ELR (cell line): ENCODE measurements around the gene CGGBP1.
"Not testable (repeated sequence)": the region's sequence is repeated elsewhere in the genome, so short reads cannot be mapped to it uniquely, and the experiment has no call there.

Experiments used
- DNase-seq: peaks from one replicate; pipeline ENCODE4 v3.0.0-alpha.2; 2015; ENCODE audit warnings: low read depth

CGGBP1 gene

GRCh38 chr3:88034491-88035275, 24.1 kb downstream of the CGGBP1 start:
- DNase-seq = no peak

GRCh38 chr3:88033808-88034207, 25.0 kb downstream of the CGGBP1 start:
- DNase-seq = no peak

- no peak for DNase-seq
Measured at GRCh38 chr3:88033079-88033478, 25.7 kb downstream of the CGGBP1 start.

GRCh38 chr3:88032245-88032644, 26.6 kb downstream of the CGGBP1 start:
- peak; percentile 12 for DNase-seq

- DNase-seq = peak; percentile 65
Measured at GRCh38 chr3:88031642-88032077, 27.1 kb downstream of the CGGBP1 start.

GRCh38 chr3:88030210-88030609, 28.6 kb downstream of the CGGBP1 start:
- DNase-seq = peak; percentile 13

GRCh38 chr3:88028876-88029275, 29.9 kb downstream of the CGGBP1 start:
- DNase-seq = no peak

GRCh38 chr3:88025001-88025552, 33.7 kb downstream of the CGGBP1 start:
- DNase-seq = no peak

GRCh38 chr3:88019024-88019423, 39.8 kb downstream of the CGGBP1 start:
- DNase-seq = no peak

- not testable (repeated sequence) for DNase-seq
Measured at GRCh38 chr3:88015656-88016055, 43.1 kb downstream of the CGGBP1 start.

- no peak for DNase-seq
Measured at GRCh38 chr3:88013592-88013991, 45.2 kb downstream of the CGGBP1 start.

GRCh38 chr3:88010810-88011209, 48.0 kb downstream of the CGGBP1 start:
- no peak for DNase-seq

- no peak for DNase-seq
Measured at GRCh38 chr3:88009066-88009465, 49.7 kb downstream of the CGGBP1 start.

GRCh38 chr3:88005066-88005465, 53.7 kb downstream of the CGGBP1 start:
- peak; percentile 76 for DNase-seq

GRCh38 chr3:88003115-88003755, 55.6 kb downstream of the CGGBP1 start:
- DNase-seq = peak; percentile 73

- DNase-seq = no peak
Measured at GRCh38 chr3:88002448-88002847, 56.4 kb downstream of the CGGBP1 start.
